ENCODE results near the gene OR52K2. TPM values are rescaled to one million over a fixed set of nuclear protein-coding genes. Genes with fewer than 3 reads are reported as not detected.

The OR52K2 gene
- total and polyA plus RNA-seq, 9 of the 15 experiments (the other 6 are each of a cell fraction or from before 2014, with no cell fraction given): not detected

DNA sequence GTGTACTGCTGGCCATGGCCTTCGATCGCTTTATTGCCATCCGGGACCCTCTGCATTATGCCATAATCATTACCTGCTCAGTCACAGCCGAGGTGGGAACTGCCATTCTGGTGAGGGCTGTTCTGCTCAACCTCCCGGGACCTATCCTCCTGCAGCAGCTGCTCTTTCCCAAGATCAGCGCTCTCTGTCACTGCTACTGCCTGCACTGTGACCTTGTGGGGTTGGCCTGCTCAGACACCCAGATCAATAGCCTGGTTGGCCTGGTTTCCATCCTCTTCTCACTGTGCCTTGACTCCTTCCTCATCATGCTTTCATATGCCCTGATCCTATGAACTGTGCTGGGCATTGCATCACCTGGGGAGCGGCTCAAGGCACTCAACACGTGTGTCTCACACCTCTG lies 30.7 kb upstream of the OR52K2 start:
- no peaks in the 10 kb centered on the region for H3K9me3 ChIP-seq (replicated peaks; ENCODE audit: control insufficient read depth, insufficient read depth, low read depth, low read length)
- H3K4me1 ChIP-seq (replicated peaks in 1 of 2; ENCODE audit: control insufficient read depth in 2 of 2, insufficient read depth in 2 of 2, low read length in 2 of 2): no peaks in the 10 kb centered on the region
- intact Hi-C loops (cut with micrococcal nuclease) (no loop called here), in situ Hi-C loops (cut with MboI) (no loop called here)
- no peaks in the 10 kb centered on the region for H3K36me3 ChIP-seq (ENCODE audit: control insufficient read depth, insufficient read depth, low read length)
- FAIRE-seq: no peak
- no peak overlapping the region for H3K27ac ChIP-seq (ENCODE audit: extremely low read depth, low read depth, low read length)
- no peak for ATAC-seq
- H3K9ac ChIP-seq (ENCODE audit: insufficient read depth in 1 of 2, low read depth in 2 of 2, low read length in 2 of 2): no peak overlapping the region
- no peaks in the 10 kb centered on the region for H3K79me2 ChIP-seq (ENCODE audit: control insufficient read depth, insufficient read depth, low read length)
- ChIA-PET POLR2A (no interaction called here), CTCF (ENCODE audit: low intra/inter-chr PET ratio) (no interaction called here)
- TF ChIP-seq, protein P1, sequence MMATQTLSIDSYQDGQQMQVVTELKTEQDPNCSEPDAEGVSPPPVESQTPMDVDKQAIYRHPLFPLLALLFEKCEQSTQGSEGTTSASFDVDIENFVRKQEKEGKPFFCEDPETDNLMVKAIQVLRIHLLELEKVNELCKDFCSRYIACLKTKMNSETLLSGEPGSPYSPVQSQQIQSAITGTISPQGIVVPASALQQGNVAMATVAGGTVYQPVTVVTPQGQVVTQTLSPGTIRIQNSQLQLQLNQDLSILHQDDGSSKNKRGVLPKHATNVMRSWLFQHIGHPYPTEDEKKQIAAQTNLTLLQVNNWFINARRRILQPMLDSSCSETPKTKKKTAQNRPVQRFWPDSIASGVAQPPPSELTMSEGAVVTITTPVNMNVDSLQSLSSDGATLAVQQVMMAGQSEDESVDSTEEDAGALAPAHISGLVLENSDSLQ (IDR thresholded peaks at IDR 0.05): no peak
- TF ChIP-seq HDAC6 (IDR thresholded peaks at IDR 0.05; ENCODE audit: low read depth, low read length) (no peak), CSDE1 (IDR thresholded peaks at IDR 0.05) (no peak), ZNF717 (CRISPR knock-in tag; IDR thresholded peaks at IDR 0.05) (no peak), CBFA2T3 (IDR thresholded peaks at IDR 0.05) (no peak), RB1 (IDR thresholded peaks at IDR 0.05; ENCODE audit: low read depth) (no peak), HMGN3 (IDR thresholded peaks at IDR 0.05; ENCODE audit: borderline replicate concordance, extremely low read depth, insufficient read length, low read depth, low read length) (no peak), SMARCE1 (IDR thresholded peaks at IDR 0.05) (no peak)
- TF ChIP-seq, protein P2, sequence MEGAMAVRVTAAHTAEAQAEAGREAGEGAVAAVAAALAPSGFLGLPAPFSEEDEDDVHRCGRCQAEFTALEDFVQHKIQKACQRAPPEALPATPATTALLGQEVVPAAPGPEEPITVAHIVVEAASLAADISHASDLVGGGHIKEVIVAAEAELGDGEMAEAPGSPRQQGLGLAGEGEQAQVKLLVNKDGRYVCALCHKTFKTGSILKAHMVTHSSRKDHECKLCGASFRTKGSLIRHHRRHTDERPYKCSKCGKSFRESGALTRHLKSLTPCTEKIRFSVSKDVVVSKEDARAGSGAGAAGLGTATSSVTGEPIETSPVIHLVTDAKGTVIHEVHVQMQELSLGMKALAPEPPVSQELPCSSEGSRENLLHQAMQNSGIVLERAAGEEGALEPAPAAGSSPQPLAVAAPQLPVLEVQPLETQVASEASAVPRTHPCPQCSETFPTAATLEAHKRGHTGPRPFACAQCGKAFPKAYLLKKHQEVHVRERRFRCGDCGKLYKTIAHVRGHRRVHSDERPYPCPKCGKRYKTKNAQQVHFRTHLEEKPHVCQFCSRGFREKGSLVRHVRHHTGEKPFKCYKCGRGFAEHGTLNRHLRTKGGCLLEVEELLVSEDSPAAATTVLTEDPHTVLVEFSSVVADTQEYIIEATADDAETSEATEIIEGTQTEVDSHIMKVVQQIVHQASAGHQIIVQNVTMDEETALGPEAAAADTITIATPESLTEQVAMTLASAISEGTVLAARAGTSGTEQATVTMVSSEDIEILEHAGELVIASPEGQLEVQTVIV (CRISPR knock-in tag; IDR thresholded peaks at IDR 0.05; ENCODE audit: borderline replicate concordance): no peak
- TF ChIP-seq, protein P3, sequence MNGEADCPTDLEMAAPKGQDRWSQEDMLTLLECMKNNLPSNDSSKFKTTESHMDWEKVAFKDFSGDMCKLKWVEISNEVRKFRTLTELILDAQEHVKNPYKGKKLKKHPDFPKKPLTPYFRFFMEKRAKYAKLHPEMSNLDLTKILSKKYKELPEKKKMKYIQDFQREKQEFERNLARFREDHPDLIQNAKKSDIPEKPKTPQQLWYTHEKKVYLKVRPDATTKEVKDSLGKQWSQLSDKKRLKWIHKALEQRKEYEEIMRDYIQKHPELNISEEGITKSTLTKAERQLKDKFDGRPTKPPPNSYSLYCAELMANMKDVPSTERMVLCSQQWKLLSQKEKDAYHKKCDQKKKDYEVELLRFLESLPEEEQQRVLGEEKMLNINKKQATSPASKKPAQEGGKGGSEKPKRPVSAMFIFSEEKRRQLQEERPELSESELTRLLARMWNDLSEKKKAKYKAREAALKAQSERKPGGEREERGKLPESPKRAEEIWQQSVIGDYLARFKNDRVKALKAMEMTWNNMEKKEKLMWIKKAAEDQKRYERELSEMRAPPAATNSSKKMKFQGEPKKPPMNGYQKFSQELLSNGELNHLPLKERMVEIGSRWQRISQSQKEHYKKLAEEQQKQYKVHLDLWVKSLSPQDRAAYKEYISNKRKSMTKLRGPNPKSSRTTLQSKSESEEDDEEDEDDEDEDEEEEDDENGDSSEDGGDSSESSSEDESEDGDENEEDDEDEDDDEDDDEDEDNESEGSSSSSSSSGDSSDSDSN (IDR thresholded peaks at IDR 0.05; ENCODE audit: borderline replicate concordance in 1 of 2, low read depth in 2 of 2, low read length in 2 of 2): no peak
- TF ChIP-seq, protein P4, sequence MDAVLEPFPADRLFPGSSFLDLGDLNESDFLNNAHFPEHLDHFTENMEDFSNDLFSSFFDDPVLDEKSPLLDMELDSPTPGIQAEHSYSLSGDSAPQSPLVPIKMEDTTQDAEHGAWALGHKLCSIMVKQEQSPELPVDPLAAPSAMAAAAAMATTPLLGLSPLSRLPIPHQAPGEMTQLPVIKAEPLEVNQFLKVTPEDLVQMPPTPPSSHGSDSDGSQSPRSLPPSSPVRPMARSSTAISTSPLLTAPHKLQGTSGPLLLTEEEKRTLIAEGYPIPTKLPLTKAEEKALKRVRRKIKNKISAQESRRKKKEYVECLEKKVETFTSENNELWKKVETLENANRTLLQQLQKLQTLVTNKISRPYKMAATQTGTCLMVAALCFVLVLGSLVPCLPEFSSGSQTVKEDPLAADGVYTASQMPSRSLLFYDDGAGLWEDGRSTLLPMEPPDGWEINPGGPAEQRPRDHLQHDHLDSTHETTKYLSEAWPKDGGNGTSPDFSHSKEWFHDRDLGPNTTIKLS (IDR thresholded peaks at IDR 0.05; ENCODE audit: borderline replicate concordance, low read depth): no peak
- TF ChIP-seq, protein P5, sequence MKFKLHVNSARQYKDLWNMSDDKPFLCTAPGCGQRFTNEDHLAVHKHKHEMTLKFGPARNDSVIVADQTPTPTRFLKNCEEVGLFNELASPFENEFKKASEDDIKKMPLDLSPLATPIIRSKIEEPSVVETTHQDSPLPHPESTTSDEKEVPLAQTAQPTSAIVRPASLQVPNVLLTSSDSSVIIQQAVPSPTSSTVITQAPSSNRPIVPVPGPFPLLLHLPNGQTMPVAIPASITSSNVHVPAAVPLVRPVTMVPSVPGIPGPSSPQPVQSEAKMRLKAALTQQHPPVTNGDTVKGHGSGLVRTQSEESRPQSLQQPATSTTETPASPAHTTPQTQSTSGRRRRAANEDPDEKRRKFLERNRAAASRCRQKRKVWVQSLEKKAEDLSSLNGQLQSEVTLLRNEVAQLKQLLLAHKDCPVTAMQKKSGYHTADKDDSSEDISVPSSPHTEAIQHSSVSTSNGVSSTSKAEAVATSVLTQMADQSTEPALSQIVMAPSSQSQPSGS (CRISPR knock-in tag; IDR thresholded peaks at IDR 0.05): no peak
- TF ChIP-seq, protein P6, sequence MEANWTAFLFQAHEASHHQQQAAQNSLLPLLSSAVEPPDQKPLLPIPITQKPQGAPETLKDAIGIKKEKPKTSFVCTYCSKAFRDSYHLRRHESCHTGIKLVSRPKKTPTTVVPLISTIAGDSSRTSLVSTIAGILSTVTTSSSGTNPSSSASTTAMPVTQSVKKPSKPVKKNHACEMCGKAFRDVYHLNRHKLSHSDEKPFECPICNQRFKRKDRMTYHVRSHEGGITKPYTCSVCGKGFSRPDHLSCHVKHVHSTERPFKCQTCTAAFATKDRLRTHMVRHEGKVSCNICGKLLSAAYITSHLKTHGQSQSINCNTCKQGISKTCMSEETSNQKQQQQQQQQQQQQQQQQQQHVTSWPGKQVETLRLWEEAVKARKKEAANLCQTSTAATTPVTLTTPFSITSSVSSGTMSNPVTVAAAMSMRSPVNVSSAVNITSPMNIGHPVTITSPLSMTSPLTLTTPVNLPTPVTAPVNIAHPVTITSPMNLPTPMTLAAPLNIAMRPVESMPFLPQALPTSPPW (CRISPR knock-in tag; IDR thresholded peaks at IDR 0.05): no peak
- H4K20me1 ChIP-seq (replicated peaks; ENCODE audit: control insufficient read depth, insufficient read depth, low read length): no peaks in the 10 kb centered on the region
- no peak overlapping the region for H3K4me3 ChIP-seq
- no peak overlapping the region for H2AFZ ChIP-seq (ENCODE audit: low read depth, low read length)
- DNase-seq (ENCODE audit: extremely low read depth in 1 of 4, low spot score in 3 of 4): no peak
- H3K27me3 ChIP-seq (ENCODE audit: control insufficient read depth in 2 of 2, insufficient read depth in 2 of 2, low read length in 2 of 2): peaks cover 2 to 9% of the 10 kb centered on the region in 2 experiments; a peak in 3 of 5 replicates
- WGBS (ENCODE audit: insufficient coverage, low coverage, missing lambda C conversion rate): 0% methylated on average over 8 of the region's 8 CpGs
- no peaks in the 10 kb centered on the region for H3K9me1 ChIP-seq (ENCODE audit: control insufficient read depth, insufficient read depth, low read length)
- BruUV-seq (replicated peaks): no TSS peak
- H3K4me2 ChIP-seq (ENCODE audit: insufficient read depth, low read length): no peak overlapping the region

Measured in K562 (cell line).